H9 (cell line): ENCODE data around the gene MAPK11. TPM values are rescaled to one million over a fixed set of nuclear protein-coding genes. Genes with fewer than 3 reads are reported as not detected.

Source experiments
- DNase-seq: peaks from one replicate; pipeline ENCODE4 v3.0.0-alpha.2; 2017
- H2AFZ ChIP-seq: one replicate; pipeline ENCODE4 v1.6.1; 2013; ENCODE audit warnings: mild to moderate bottlenecking, low read length, control low read depth, moderate library complexity
- H2AK5ac ChIP-seq: 2 replicates; pipeline ENCODE4 v1.6.1; 2013; ENCODE audit warnings: low read length, control low read depth, mixed read lengths; ENCODE audit not compliant: insufficient read length
- H2BK120ac ChIP-seq: one replicate; pipeline ENCODE4 v1.6.1; 2013; ENCODE audit warnings: low read depth, mild to moderate bottlenecking, low read length, control low read depth, inconsistent platforms; ENCODE audit not compliant: poor library complexity, severe bottlenecking
- H2BK12ac ChIP-seq: 2 replicates; pipeline ENCODE4 v1.6.1; 2013; ENCODE audit warnings: low read length, control low read depth, mixed read lengths, low read depth; ENCODE audit not compliant: insufficient read length
- H2BK15ac ChIP-seq: 2 replicates; pipeline ENCODE4 v1.6.1; 2013; ENCODE audit warnings: low read depth, low read length, control low read depth
- H2BK20ac ChIP-seq: one replicate; pipeline ENCODE4 v1.6.1; 2013; ENCODE audit warnings: low read depth, mild to moderate bottlenecking, low read length, control low read depth, inconsistent platforms; ENCODE audit not compliant: poor library complexity, severe bottlenecking
- H2BK5ac ChIP-seq: 2 replicates; pipeline ENCODE4 v1.6.1; 2013; ENCODE audit warnings: low read length, control low read depth, mixed read lengths; ENCODE audit not compliant: insufficient read length
- H3K14ac ChIP-seq: 2 replicates; pipeline ENCODE4 v1.6.1; 2013; ENCODE audit warnings: low read length, control low read depth; ENCODE audit not compliant: insufficient read depth
- H3K18ac ChIP-seq: 2 replicates; pipeline ENCODE4 v1.6.1; 2013; ENCODE audit warnings: low read depth, mild to moderate bottlenecking, mixed read lengths, low read length, control low read depth; ENCODE audit not compliant: insufficient read length
- H3K23ac ChIP-seq: 2 replicates; pipeline ENCODE4 v1.6.1; 2013; ENCODE audit warnings: low read length, control low read depth, mixed read lengths, low read depth; ENCODE audit not compliant: insufficient read length
- H3K23me2 ChIP-seq: 2 replicates; pipeline ENCODE4 v1.6.1; 2013; ENCODE audit warnings: low read depth, mild to moderate bottlenecking, mixed read lengths, low read length, control low read depth; ENCODE audit not compliant: insufficient read length, poor library complexity, severe bottlenecking
- H3K27ac ChIP-seq: 2 replicates; pipeline ENCODE4 v1.5.1; 2013; ENCODE audit warnings: low read length, control low read depth, mixed read lengths, low read depth; ENCODE audit not compliant: insufficient read length
- H3K27me3 ChIP-seq: 2 replicates; pipeline ENCODE4 v1.6.1; 2013; ENCODE audit warnings: low read length, control low read depth, inconsistent platforms; ENCODE audit not compliant: insufficient read depth
- H3K4ac ChIP-seq: 2 replicates; pipeline ENCODE4 v1.6.1; 2013; ENCODE audit warnings: low read depth, mild to moderate bottlenecking, control low read depth, inconsistent platforms, low read length, moderate library complexity
- H3K4me1 ChIP-seq: 2 replicates; pipeline ENCODE4 v1.6.1; 2013; ENCODE audit warnings: low read length, control low read depth, inconsistent platforms; ENCODE audit not compliant: insufficient read depth
- H3K4me2 ChIP-seq: 2 replicates; pipeline ENCODE4 v1.6.1; 2013; ENCODE audit warnings: low read length, control low read depth, mixed read lengths; ENCODE audit not compliant: insufficient read length, insufficient read depth
- H3K56ac ChIP-seq: 2 replicates; pipeline ENCODE4 v1.6.1; 2013; ENCODE audit warnings: low read depth, mild to moderate bottlenecking, mixed read lengths, low read length, control low read depth; ENCODE audit not compliant: insufficient read length
- H3K79me1 ChIP-seq: 2 replicates; pipeline ENCODE4 v1.6.1; 2013; ENCODE audit warnings: low read depth, mild to moderate bottlenecking, moderate library complexity, low read length, control low read depth, inconsistent platforms; ENCODE audit not compliant: insufficient read depth, poor library complexity, severe bottlenecking
- H3K79me2 ChIP-seq: 2 replicates; pipeline ENCODE4 v1.6.1; 2013; ENCODE audit warnings: low read length, control low read depth, inconsistent platforms; ENCODE audit not compliant: insufficient read depth
- H3K9ac ChIP-seq: 2 replicates; pipeline ENCODE4 v1.6.1; 2013; ENCODE audit warnings: low read length, control low read depth, mixed read lengths; ENCODE audit not compliant: insufficient read length; ENCODE audit errors: extremely low read depth
- H3K9me3 ChIP-seq: one replicate; pipeline ENCODE4 v1.6.1; 2013; ENCODE audit warnings: low read depth, low read length, inconsistent platforms; ENCODE audit not compliant: control insufficient read depth
- H3T11ph ChIP-seq: one replicate; pipeline ENCODE4 v1.6.1; 2013; ENCODE audit warnings: mild to moderate bottlenecking, low read length, control low read depth, inconsistent platforms
- H4K20me1 ChIP-seq: one replicate; pipeline ENCODE4 v1.6.1; 2013; ENCODE audit not compliant: control insufficient read depth, insufficient read length, insufficient read depth
- H4K5ac ChIP-seq: 2 replicates; pipeline ENCODE4 v1.6.1; 2013; ENCODE audit warnings: low read depth, mild to moderate bottlenecking, mixed read lengths, low read length, control low read depth; ENCODE audit not compliant: insufficient read length
- H4K8ac ChIP-seq: replicated peaks from 2 replicates; pipeline ENCODE4 v1.6.1; 2013; ENCODE audit warnings: low read length, control low read depth, mixed read lengths, low read depth; ENCODE audit not compliant: insufficient read length
- H4K91ac ChIP-seq: 2 replicates; pipeline ENCODE4 v1.6.1; 2013; ENCODE audit warnings: low read depth, mild to moderate bottlenecking, moderate library complexity, mixed read lengths, low read length, control low read depth; ENCODE audit not compliant: insufficient read length
- H3K27ac Mint-ChIP-seq, 3 experiments: 2 replicates in 2 of 3; 3 replicates in 1 of 3; pipeline ENCODE4 v1.8.0; 2020 to 2021; ENCODE audit warnings: mixed read lengths in 3 of 3, mild to moderate bottlenecking in 1 of 3, moderate library complexity in 1 of 3
- H3K27me3 Mint-ChIP-seq: 2 replicates; pipeline ENCODE4 v1.8.0; 2021; ENCODE audit warnings: low read depth, mild to moderate bottlenecking, moderate library complexity, mixed read lengths
- H3K36me3 Mint-ChIP-seq, 3 experiments: 2 replicates in 2 of 3; 3 replicates in 1 of 3; pipeline ENCODE4 v1.8.0; 2020 to 2021; ENCODE audit warnings: low read depth in 3 of 3, mixed read lengths in 3 of 3; ENCODE audit not compliant: insufficient read depth in 1 of 3
- H3K4me1 Mint-ChIP-seq, 2 experiments: 2 replicates each; pipeline ENCODE4 v1.8.0; 2020; ENCODE audit warnings: mixed read lengths in 2 of 2
- H3K4me3 Mint-ChIP-seq, 2 experiments: 2 replicates in 1 of 2; 3 replicates in 1 of 2; pipeline ENCODE4 v1.8.0; 2020 to 2021; ENCODE audit warnings: mild to moderate bottlenecking in 2 of 2, mixed read lengths in 2 of 2, moderate library complexity in 1 of 2
- H3K9me3 Mint-ChIP-seq, 2 experiments: 2 replicates in 1 of 2; 3 replicates in 1 of 2; pipeline ENCODE4 v1.8.0; 2020; ENCODE audit warnings: mild to moderate bottlenecking in 2 of 2, mixed read lengths in 2 of 2, moderate library complexity in 1 of 2
- CTCF ChIP-seq: fragments of 200-600 bp; sonication (generic); conservative IDR thresholded peaks from 3 replicates; pipeline ENCODE4 v1.8.0; 2021; ENCODE audit warnings: antibody characterized with exemption, mild to moderate bottlenecking
- WGBS: extraction: QIAGEN DNeasy Blood & Tissue Kit; methylation state at CpG from one replicate; pipeline ENCODE4 v1.1.7; 2013; ENCODE audit warnings: missing lambda C conversion rate, low lambda C conversion rate, mixed read lengths; ENCODE audit not compliant: insufficient read length; ENCODE audit errors: extremely low coverage; 5-methylcytosine and 5-hydroxymethylcytosine counted together
- total RNA-seq: library from RNA; stranded (reverse); gene quantifications from 2 replicates; pipeline ENCODE4 v1.2.1, GENCODE V29; 2021

Gene MAPK11
- total RNA-seq, 1 experiment from 2014 or later = 1.5 TPM

GRCh38 chr22:50264946-50265669 is 5.1 kb downstream of the MAPK11 start:
- Histone ChIP-seq H4K20me1 (no peaks in the 10 kb centered on the region), H4K5ac (no peak overlapping the region), H3K4ac (no peak overlapping the region), H2AK5ac (no peak overlapping the region), H2BK20ac (no peak overlapping the region), H3T11ph (no peak overlapping the region), H2BK15ac (no peak overlapping the region), H2AFZ (no peak overlapping the region), H2BK120ac (no peak overlapping the region), H3K56ac (no peak overlapping the region), H2BK5ac (no peak overlapping the region), H4K8ac (no peak overlapping the region), H2BK12ac (no peak overlapping the region), H3K14ac (no peak overlapping the region), H3K4me1 (no peaks in the 10 kb centered on the region), H3K27me3 (peaks cover 15% of the 10 kb centered on the region; the same call in 1 of the 2 replicates), H3K79me1 (no peaks in the 10 kb centered on the region), H3K27ac (no peak overlapping the region), H3K23me2 (peaks cover 8% of the 10 kb centered on the region), H3K23ac (no peak overlapping the region), H3K4me2 (no peak overlapping the region), H3K79me2 (no peaks in the 10 kb centered on the region), H3K18ac (no peak overlapping the region), H3K9ac (no peak overlapping the region), H4K91ac (no peak overlapping the region), H3K9me3 (no peaks in the 10 kb centered on the region)
- no peak for DNase-seq
- no peak overlapping the region; a peak in 1 of 7 replicates for H3K27ac Mint-ChIP-seq
- no peak for TF ChIP-seq CTCF
- no CpG with 5 or more reads among the region's 15 CpGs for WGBS
- H3K36me3 Mint-ChIP-seq = no peaks in the 10 kb centered on the region
- peaks cover 80% of the 10 kb centered on the region for H3K27me3 Mint-ChIP-seq
- H3K4me3 Mint-ChIP-seq = no peak overlapping the region
- peaks cover 2 to 3% of the 10 kb centered on the region in 2 experiments; a peak in 2 of 5 replicates for H3K9me3 Mint-ChIP-seq
- peaks cover 8 to 14% of the 10 kb centered on the region in 2 experiments for H3K4me1 Mint-ChIP-seq
